Ecto neural progenitor cell (in vitro differentiated cells): ENCODE results near the gene ANK3.

ENCODE experiments used
- DNase-seq: peaks from one replicate; pipeline ENCODE4 v3.0.0-alpha.2; 2018; ENCODE audit warnings: low spot score

Gene ANK3

GRCh38 chr10:60389413-60390025 is at the start of gene ANK3:
TSS of gene ANK3 (minus strand) at chr10:60389875. CDS start at chr10:60389538, 337 bp downstream.
- DNase-seq: no peak

- DNase-seq: no peak
These were observed 44.9 kb upstream of the ANK3 start for GRCh38 chr10:60434418-60435046.

- no peak for DNase-seq
These were observed 44.0 kb upstream of the ANK3 start for GRCh38 chr10:60433684-60434083.

- no peak for DNase-seq
These were observed 41.3 kb upstream of the ANK3 start for GRCh38 chr10:60430836-60431597.

- no peak for DNase-seq
These were observed 40.3 kb upstream of the ANK3 start for GRCh38 chr10:60430017-60430416.

GRCh38 chr10:60429084-60429849 is 39.6 kb upstream of the ANK3 start:
- no peak for DNase-seq

GRCh38 chr10:60428387-60428737 is 38.7 kb upstream of the ANK3 start:
- DNase-seq: no peak

GRCh38 chr10:60427709-60428386 is 38.2 kb upstream of the ANK3 start:
- no peak for DNase-seq

GRCh38 chr10:60427148-60427547 is 37.5 kb upstream of the ANK3 start:
- no peak for DNase-seq

GRCh38 chr10:60426425-60426824 is 36.8 kb upstream of the ANK3 start:
- no peak for DNase-seq

GRCh38 chr10:60425392-60426110 is 35.9 kb upstream of the ANK3 start:
- no peak for DNase-seq

- DNase-seq: no peak
These were observed 35.3 kb upstream of the ANK3 start for GRCh38 chr10:60424971-60425370.

GRCh38 chr10:60423920-60424319 is 34.2 kb upstream of the ANK3 start:
- DNase-seq: no peak

- no peak for DNase-seq
These were observed 33.1 kb upstream of the ANK3 start for GRCh38 chr10:60422809-60423208.

- DNase-seq: no peak
These were observed 31.6 kb upstream of the ANK3 start for GRCh38 chr10:60420991-60421894.

- no peak for DNase-seq
These were observed 29.6 kb upstream of the ANK3 start for GRCh38 chr10:60419249-60419648.

- no peak for DNase-seq
These were observed 28.2 kb upstream of the ANK3 start for GRCh38 chr10:60417901-60418300.

GRCh38 chr10:60417024-60417423 is 27.3 kb upstream of the ANK3 start:
- DNase-seq: no peak

- DNase-seq: peak; percentile 58
These were observed 25.4 kb upstream of the ANK3 start for GRCh38 chr10:60414877-60415585.

GRCh38 chr10:60414111-60414510 is 24.4 kb upstream of the ANK3 start:
- DNase-seq: no peak
